Keratinocyte (primary cell): ENCODE data around the gene HTT-AS. TPM values are rescaled to one million over a fixed set of nuclear protein-coding genes. Genes with fewer than 3 reads are reported as not detected.

ENCODE experiments used
- DNase-seq: peaks from one replicate; pipeline ENCODE4 v3.0.0-alpha.2; 2011; ENCODE audit warnings: low read depth, missing footprints, low spot score
- FAIRE-seq: peaks from 2 replicates; lab custom pipeline; 2011; peaks lifted over from hg19 to GRCh38; lab: Jason Lieb, UNC
- H2AFZ ChIP-seq: 2 replicates; pipeline ENCODE4 v1.6.0; 2012; ENCODE audit warnings: low read length, control low read depth, inconsistent platforms; ENCODE audit not compliant: control insufficient read depth
- H3K27ac ChIP-seq: 2 replicates; pipeline ENCODE4 v1.5.1; 2011; ENCODE audit warnings: low read length; ENCODE audit not compliant: control insufficient read depth, insufficient read depth
- H3K27me3 ChIP-seq: 3 replicates; pipeline ENCODE4 v1.6.0; 2011; ENCODE audit warnings: low read length; ENCODE audit not compliant: control insufficient read depth, insufficient read depth; ENCODE audit errors: extremely low read depth
- H3K36me3 ChIP-seq, 2 experiments: 2 replicates in 1 of 2; 3 replicates in 1 of 2; pipeline ENCODE4 v1.5.1; 2011; ENCODE audit warnings: low read length in 2 of 2, mild to moderate bottlenecking in 1 of 2; ENCODE audit not compliant: control insufficient read depth in 2 of 2, insufficient read depth in 2 of 2; ENCODE audit errors: extremely low read depth in 1 of 2
- H3K4me1 ChIP-seq: 3 replicates; pipeline ENCODE4 v1.5.1; 2011; ENCODE audit warnings: low read length; ENCODE audit not compliant: control insufficient read depth, insufficient read depth; ENCODE audit errors: extremely low read depth
- H3K4me2 ChIP-seq: 3 replicates; pipeline ENCODE4 v1.6.0; 2011; ENCODE audit warnings: low read depth, low read length; ENCODE audit not compliant: control insufficient read depth, insufficient read depth; ENCODE audit errors: extremely low read depth
- H3K4me3 ChIP-seq, 3 experiments: fragments of 200-600 bp in 1 of 3; sonication (generic) in 1 of 3; 2 replicates in 2 of 3; 3 replicates in 1 of 3; pipeline ENCODE4 v1.5.1; 2011 to 2016; ENCODE audit warnings: low read length in 3 of 3, mild to moderate bottlenecking in 3 of 3, control low read depth in 2 of 3, inconsistent platforms in 1 of 3, low read depth in 1 of 3, mixed read lengths in 1 of 3, mixed run types in 1 of 3, moderate library complexity in 1 of 3; ENCODE audit not compliant: control insufficient read depth in 2 of 3, insufficient read depth in 2 of 3; ENCODE audit errors: extremely low read depth in 1 of 3
- H3K79me2 ChIP-seq: 2 replicates; pipeline ENCODE4 v1.6.0; 2012; ENCODE audit warnings: low read length; ENCODE audit not compliant: control insufficient read depth, insufficient read depth
- H3K9ac ChIP-seq: 3 replicates; pipeline ENCODE4 v1.6.0; 2011; ENCODE audit warnings: low read length; ENCODE audit not compliant: control insufficient read depth, insufficient read depth; ENCODE audit errors: extremely low read depth
- H3K9me1 ChIP-seq: 3 replicates; pipeline ENCODE4 v1.6.0; 2011; ENCODE audit warnings: low read length; ENCODE audit not compliant: control insufficient read depth, insufficient read depth; ENCODE audit errors: extremely low read depth
- H3K9me3 ChIP-seq: 2 replicates; pipeline ENCODE4 v1.5.1; 2012; ENCODE audit warnings: low read depth, low read length; ENCODE audit not compliant: control insufficient read depth
- H4K20me1 ChIP-seq: 3 replicates; pipeline ENCODE4 v1.6.0; 2011; ENCODE audit warnings: low read length; ENCODE audit not compliant: control insufficient read depth, insufficient read depth; ENCODE audit errors: extremely low read depth
- EZH2 ChIP-seq: IDR thresholded peaks from one replicate; pipeline ENCODE4 v1.6.1; 2012; ENCODE audit warnings: inconsistent platforms, mild to moderate bottlenecking, low read length, moderate library complexity
- dilution Hi-C: fragments of 300-500 bp; cut with MboI; formaldehyde crosslinking; loops from one replicate; pipeline ENCODE4 v1.7.0; 2020; ENCODE audit warnings: low sequenced_read_pairs; ENCODE audit not compliant: extremely low pct_ligation_motif_present
- polyA plus RNA-seq, 5 experiments: library from polyadenylated mRNA; depleted of rRNA in 3 of 5; stranded (reverse) in 3 of 5; stranded (forward) in 1 of 5; unstranded in 1 of 5; fragments of >200 nt; gene quantifications; 1 replicate in 1 of 5; 2 replicates in 3 of 5; 3 replicates in 1 of 5; pipeline versions ENCODE4 v1.2.1 to v1.2.3, GENCODE V29; 2011 to 2012; ENCODE audit warnings: missing spikeins in 2 of 5, low read depth in 1 of 5, low replicate concordance in 1 of 5
- TF ChIP-seq, protein P1 (sequence below), 3 experiments: IDR thresholded peaks in 1 of 3; conservative IDR thresholded peaks in 1 of 3; optimal IDR thresholded peaks in 1 of 3; 2 replicates in 2 of 3; 3 replicates in 1 of 3; pipeline versions ENCODE3 to v1.5.1; 2011; ENCODE audit warnings: low read length in 3 of 3, mild to moderate bottlenecking in 3 of 3, moderate library complexity in 2 of 3, control low read depth in 1 of 3, inconsistent platforms in 1 of 3; ENCODE audit not compliant: insufficient read depth in 2 of 3; ENCODE audit errors: extremely low read depth in 1 of 3

HTT-AS gene
- polyA plus RNA-seq, 1 donor (not counting 4 experiments of a cell fraction or from before 2014, with no cell fraction given) = not detected

DNA sequence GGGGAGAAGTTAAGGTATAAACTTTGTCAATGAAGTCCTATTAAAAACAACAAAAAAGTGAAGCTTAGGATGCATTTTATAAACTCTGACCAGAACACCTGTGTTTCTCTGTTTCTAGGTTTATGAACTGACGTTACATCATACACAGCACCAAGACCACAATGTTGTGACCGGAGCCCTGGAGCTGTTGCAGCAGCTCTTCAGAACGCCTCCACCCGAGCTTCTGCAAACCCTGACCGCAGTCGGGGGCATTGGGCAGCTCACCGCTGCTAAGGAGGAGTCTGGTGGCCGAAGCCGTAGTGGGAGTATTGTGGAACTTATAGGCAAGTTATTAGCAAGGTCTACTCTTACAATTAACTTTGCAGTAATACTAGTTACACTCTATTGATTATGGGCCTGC lies 46.8 kb upstream of the HTT-AS start:
- H4K20me1 ChIP-seq = no peaks in the 10 kb centered on the region
- H3K27me3 ChIP-seq = no peaks in the 10 kb centered on the region
- no peaks in the 10 kb centered on the region for H3K4me1 ChIP-seq
- H3K27ac ChIP-seq = no peak overlapping the region
- TF ChIP-seq EZH2 = no peak
- TF ChIP-seq, protein P1, sequence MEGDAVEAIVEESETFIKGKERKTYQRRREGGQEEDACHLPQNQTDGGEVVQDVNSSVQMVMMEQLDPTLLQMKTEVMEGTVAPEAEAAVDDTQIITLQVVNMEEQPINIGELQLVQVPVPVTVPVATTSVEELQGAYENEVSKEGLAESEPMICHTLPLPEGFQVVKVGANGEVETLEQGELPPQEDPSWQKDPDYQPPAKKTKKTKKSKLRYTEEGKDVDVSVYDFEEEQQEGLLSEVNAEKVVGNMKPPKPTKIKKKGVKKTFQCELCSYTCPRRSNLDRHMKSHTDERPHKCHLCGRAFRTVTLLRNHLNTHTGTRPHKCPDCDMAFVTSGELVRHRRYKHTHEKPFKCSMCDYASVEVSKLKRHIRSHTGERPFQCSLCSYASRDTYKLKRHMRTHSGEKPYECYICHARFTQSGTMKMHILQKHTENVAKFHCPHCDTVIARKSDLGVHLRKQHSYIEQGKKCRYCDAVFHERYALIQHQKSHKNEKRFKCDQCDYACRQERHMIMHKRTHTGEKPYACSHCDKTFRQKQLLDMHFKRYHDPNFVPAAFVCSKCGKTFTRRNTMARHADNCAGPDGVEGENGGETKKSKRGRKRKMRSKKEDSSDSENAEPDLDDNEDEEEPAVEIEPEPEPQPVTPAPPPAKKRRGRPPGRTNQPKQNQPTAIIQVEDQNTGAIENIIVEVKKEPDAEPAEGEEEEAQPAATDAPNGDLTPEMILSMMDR (optimal IDR thresholded peaks at IDR 0.05 in 1 of 3, IDR thresholded peaks at IDR 0.05 in 1 of 3, conservative IDR thresholded peaks at IDR 0.05 in 1 of 3; ENCODE audit: extremely low read depth in 1 of 3, insufficient read depth in 2 of 3, low read length in 3 of 3) = no peak
- H3K4me2 ChIP-seq = no peak overlapping the region
- no peak overlapping the region for H3K9ac ChIP-seq
- H3K79me2 ChIP-seq = no peaks in the 10 kb centered on the region
- no peak for FAIRE-seq
- H3K4me3 ChIP-seq = no peak overlapping the region
- dilution Hi-C loops = no loop called here
- no peaks in the 10 kb centered on the region for H3K9me1 ChIP-seq
- no peak overlapping the region for H2AFZ ChIP-seq
- no peaks in the 10 kb centered on the region for H3K9me3 ChIP-seq
- peaks cover 15% of the 10 kb centered on the region in 2 experiments for H3K36me3 ChIP-seq
- DNase-seq = no peak

DNA sequence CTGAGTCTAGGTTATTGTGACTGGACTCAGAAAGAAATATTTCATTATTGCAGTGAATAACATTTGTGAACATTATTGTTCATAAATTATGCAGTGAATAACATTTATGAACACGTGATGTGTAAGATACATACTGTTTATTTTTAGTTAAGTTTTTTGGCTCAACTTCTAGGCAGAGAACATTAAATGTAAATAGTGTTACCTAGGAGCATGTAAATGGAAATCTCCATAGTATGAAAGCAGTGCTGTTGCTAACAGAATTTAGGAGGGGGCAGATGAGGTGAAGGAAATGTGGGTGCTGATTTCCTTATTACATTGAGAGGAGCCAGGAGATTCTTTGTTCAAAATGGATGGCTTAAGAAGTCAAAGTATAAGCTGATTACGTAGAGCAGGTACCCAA lies 45.1 kb upstream of the HTT-AS start:
- H3K27me3 ChIP-seq = no peaks in the 10 kb centered on the region
- FAIRE-seq (no peak), DNase-seq (no peak)
- H4K20me1 ChIP-seq = no peaks in the 10 kb centered on the region
- H3K36me3 ChIP-seq = peaks cover 25 to 28% of the 10 kb centered on the region in 2 experiments
- H3K4me3 ChIP-seq = no peak overlapping the region
- no peak overlapping the region for H3K27ac ChIP-seq
- no peaks in the 10 kb centered on the region for H3K9me1 ChIP-seq
- H2AFZ ChIP-seq = no peak overlapping the region
- TF ChIP-seq EZH2 = no peak
- TF ChIP-seq, protein P1 (optimal IDR thresholded peaks at IDR 0.05 in 1 of 3, IDR thresholded peaks at IDR 0.05 in 1 of 3, conservative IDR thresholded peaks at IDR 0.05 in 1 of 3; ENCODE audit: extremely low read depth in 1 of 3, insufficient read depth in 2 of 3, low read length in 3 of 3) = no peak
- no peak overlapping the region for H3K9ac ChIP-seq
- dilution Hi-C loops = no loop called here
- H3K9me3 ChIP-seq = no peaks in the 10 kb centered on the region
- H3K4me2 ChIP-seq = no peak overlapping the region
- H3K4me1 ChIP-seq = no peaks in the 10 kb centered on the region
- no peaks in the 10 kb centered on the region for H3K79me2 ChIP-seq
